Putamen (tissue), 1 donor: Measurements from ENCODE around the gene MAGEB3.
"Not testable (repeated sequence)": the region's sequence is repeated elsewhere in the genome, so short reads cannot be mapped to it uniquely, and the experiment has no call there.

Experiments
- DNase-seq: peaks from one replicate; pipeline ENCODE4 v3.0.0-alpha.2; 2016; ENCODE audit warnings: low spot score

Gene MAGEB3, protein sequence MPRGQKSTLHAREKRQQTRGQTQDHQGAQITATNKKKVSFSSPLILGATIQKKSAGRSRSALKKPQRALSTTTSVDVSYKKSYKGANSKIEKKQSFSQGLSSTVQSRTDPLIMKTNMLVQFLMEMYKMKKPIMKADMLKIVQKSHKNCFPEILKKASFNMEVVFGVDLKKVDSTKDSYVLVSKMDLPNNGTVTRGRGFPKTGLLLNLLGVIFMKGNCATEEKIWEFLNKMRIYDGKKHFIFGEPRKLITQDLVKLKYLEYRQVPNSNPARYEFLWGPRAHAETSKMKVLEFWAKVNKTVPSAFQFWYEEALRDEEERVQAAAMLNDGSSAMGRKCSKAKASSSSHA

DNA sequence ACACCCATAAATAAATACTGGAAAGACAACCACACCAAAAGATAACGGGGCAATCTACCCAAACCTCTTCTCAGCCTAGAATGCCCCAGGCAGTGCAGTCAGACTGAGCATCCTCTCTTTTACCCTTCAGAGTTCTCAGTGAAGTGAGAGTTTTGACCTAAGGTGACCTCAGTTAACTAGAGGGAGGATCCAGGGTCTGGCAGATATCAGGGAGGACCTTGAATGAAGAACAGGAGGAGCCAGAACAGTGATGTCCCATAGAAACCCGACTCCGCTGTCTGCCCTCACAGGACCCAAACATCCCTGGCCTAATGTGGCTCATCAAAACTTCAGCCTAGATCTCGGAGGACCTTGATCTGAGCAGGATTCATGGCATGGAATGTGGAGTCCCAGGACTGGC, at the start of gene MAGEB3:
Gene MAGEB3 (plus strand): TSS at position 263 of the 400 bp plus-strand sequence. CDS start 5,268 bp downstream, outside the sequence.
- DNase-seq: no peak

GRCh38 chrX:30181353-30181752, 49.1 kb upstream of the MAGEB3 start:
- no peak for DNase-seq

DNA sequence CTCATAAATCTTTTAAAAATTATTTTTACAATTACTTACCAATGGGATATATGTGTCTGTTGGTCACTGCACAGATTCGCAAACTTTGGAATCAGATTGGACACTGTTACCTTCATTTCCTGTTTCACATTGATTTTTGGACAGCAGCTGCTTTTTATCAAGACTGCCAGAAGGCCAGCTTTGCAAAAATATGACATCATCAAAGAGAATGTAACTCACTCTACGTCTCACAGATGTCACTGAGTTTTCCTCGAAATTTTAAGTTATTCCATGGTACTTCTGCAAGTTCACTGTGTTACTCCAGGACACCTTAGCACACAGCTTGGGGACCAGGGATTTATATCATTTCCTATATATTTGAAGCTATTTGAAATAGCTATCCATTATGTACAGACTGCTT, 46.9 kb upstream of the MAGEB3 start:
- DNase-seq: no peak

DNA sequence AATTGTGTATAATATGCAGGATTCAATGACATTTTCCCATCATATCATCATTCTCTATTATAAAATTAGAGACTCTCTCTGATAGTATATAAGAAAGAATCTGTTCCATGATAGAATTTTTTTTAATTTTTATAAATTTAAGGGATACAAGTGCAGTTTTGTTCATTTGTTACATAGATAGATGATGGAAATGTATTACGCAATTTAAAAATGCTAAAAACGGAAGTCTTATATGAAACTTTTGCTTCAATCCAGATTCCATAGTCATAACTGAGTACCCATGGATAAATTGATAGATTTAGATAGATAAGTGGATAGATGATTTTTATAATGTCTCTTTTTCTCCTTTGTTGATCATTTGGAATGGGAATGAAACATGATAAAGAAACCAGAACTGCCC, 40.0 kb upstream of the MAGEB3 start:
- no peak for DNase-seq

DNA sequence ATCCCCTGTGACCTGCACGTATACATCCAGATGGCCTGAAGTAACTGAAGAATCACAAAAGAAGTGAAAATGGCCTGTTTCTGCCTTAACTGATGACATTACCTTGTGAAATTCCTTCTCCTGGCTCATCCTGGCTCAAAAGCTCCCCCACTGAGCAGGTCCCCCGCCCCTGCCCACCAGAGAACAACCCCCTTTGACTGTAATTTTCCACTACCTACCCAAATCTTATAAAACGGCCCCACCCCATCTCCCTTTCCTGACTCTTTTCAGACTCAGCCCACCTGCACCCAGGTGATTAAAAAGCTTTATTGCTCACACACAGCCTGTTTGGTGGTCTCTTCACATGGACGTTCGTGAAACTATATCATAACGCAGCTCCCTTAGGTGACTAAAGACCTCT, 36.5 kb upstream of the MAGEB3 start:
- DNase-seq: not testable (repeated sequence)

DNA sequence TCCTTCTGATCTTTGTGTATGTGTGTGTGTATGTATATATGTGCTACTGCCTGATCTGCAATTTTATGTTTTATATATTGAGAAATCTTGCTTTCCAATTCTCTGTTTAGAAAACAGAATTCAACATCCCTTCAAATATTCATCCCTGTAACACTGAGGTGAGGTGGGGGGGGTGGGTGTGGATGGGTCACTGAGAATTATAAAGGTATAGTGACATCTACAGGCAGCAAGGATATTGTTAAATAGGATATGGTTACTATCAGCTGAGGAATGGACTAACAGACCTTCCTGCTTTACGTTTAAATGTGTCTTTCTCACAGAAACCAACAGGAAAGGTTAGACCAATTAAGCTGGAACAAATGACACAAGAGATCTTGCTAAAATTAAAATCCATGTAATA, 34.1 kb upstream of the MAGEB3 start:
- DNase-seq: no peak

DNA sequence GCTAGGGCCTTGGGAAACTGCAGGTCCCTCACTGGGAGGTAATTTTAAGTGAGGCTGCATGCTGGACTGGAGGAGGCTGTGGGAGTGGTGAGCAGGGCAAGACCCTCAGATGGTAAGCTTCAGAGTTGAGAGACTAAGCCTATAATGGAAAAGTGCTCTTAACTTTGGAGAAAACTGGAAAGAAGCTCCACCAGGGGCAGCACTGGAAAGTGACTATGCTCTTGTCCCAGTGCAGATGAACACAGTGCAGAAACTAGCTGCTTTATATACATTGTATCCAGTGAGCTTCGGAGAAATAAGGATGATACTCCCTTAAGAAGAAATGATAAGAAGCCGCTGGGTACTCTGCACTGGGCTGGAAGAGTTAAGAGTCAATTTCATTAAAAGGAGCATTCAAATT, 18.3 kb upstream of the MAGEB3 start:
- DNase-seq: no peak

GRCh38 chrX:30215357-30215843, 15.1 kb upstream of the MAGEB3 start, which contains the start of gene MAGEB2:
Gene MAGEB2, plus strand, starts transcription at chrX:30215563. Its CDS starts 3,018 bp downstream, at chrX:30218581.
- DNase-seq: no peak

DNA sequence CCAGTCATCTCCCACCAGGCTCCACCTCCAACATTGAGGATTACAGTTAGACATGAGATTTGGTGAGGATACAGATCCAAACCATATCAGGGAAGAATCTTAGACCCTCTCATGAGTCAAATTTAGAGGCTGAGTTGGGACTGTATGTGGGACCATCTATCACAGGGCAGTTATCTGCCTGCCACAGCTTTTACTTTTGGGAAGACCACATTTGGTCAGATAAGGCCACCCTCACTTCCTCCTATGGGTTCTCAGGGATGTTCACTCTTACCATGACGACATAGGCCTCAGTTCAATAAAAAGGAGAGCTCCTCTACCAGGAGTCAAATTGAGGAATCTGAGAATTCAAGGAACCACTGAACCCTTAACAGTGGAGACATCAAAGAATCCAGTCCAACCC, 13.0 kb upstream of the MAGEB3 start:
- DNase-seq: no peak

DNA sequence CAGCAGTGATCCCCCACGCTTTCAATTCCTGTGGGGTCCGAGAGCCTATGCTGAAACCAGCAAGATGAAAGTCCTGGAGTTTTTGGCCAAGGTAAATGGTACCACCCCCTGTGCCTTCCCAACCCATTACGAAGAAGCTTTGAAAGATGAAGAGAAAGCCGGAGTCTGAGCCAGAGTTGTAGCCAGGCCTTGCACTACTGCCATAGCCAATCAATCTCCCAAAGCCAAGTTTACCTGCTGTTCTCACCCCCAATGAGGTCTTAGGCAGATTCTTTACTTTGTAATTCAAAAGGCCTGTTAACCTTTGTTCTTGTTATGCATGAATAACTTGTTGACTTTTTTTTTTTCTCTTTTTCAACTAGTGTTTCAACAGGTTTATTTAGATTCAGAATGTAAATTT, 11.1 kb upstream of the MAGEB3 start:
- DNase-seq: no peak

- DNase-seq: no peak
Measured at GRCh38 chrX:30220661-30221060, 9.8 kb upstream of the MAGEB3 start.

DNA sequence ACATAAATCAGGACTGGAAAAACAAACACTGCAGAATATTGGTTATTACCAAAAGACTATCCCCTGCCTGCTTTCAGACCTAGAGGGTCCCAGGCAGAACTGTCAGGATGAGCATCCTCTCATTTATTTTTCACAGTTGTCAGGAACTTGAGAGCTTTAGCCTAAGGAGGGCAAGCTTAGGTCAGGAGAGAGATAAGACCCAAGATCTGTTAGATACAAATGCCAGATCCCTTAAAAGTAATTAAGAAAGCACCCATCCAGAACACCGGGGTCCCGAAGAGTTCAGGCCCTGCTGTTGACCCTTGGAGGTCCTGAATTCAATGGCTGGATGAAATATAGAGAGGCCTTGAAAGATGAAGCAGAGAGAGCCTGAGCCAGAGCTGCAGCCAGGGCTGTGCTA, 5.9 kb upstream of the MAGEB3 start:
- no peak for DNase-seq

- no peak for DNase-seq
Measured at GRCh38 chrX:30228526-30228925, 1.9 kb upstream of the MAGEB3 start.

DNA sequence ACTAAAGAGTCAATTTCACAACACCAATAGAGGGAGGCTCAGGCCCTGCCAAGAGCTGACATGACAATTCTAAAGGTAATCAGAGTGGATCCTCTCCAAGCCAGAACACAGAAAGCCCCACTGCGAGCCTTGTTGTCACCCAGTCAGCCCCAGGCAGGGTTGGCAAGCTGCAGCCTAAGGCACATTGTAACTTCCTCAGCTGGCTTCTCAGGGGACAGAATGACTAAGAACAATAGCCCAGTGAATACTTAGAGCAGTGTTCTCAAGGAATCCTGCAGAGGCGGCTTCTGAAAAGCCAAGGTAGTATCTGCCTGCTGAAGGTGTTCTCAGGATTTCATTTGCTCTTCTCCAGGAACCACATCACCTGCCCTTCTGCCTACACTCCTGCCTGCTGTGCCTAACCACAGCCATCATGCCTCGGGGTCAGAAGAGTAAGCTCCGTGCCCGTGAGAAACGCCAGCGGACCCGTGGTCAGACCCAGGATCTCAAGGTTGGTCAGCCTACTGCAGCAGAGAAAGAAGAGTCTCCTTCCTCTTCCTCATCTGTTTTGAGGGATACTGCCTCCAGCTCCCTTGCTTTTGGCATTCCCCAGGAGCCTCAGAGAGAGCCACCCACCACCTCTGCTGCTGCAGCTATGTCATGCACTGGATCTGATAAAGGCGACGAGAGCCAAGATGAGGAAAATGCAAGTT, 11.4 kb downstream of the MAGEB3 start, which contains the start of gene MAGEB4:
Gene MAGEB4 (plus strand): TSS at position 277 of the 692 bp plus-strand sequence. CDS start 136 bp downstream, at position 413.
- no peak for DNase-seq

DNA sequence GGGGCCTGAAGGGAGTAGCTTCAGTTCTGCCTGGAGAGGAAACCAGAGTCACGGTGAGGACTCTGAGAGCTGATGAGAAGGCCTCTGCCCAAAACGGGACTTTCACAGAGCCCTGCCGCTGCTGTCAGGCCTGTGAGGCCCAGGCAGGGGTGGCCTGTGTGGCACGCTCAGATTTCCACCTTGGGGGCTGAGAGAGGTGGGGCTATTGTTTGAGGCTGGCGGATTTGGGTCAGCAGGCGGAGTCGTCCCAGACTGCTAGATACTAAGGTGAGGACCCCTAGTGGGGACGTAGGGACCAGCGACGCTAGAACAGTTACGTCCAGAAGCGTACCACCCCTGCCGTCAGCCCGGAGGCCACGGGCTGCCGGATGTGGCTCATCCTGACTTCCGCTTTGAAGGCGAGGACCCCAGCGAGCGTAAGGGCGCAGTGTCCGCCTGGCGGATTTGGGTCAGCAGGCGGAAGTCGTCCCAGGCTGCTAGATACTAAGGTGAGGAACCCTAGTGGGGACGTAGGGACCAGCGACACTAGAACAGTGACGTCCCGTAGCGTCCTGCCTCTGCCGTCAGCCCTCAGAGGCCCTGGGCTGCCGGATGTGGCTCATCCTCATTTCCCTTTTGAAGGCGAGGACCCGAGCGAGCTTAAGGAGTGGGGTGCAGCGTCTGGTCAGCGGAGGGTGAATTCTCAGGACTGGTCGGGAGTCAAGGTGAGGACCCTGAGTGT, 16.5 kb downstream of the MAGEB3 start, which contains the start of gene MAGEB1:
Gene MAGEB1 (plus strand): TSS at position 378 of the 721 bp plus-strand sequence. CDS start 3,348 bp downstream, outside the sequence.
- DNase-seq: no peak

GRCh38 chrX:30248854-30249253, 18.4 kb downstream of the MAGEB3 start:
- no peak for DNase-seq

- DNase-seq: no peak
Measured at GRCh38 chrX:30253257-30253656, 22.8 kb downstream of the MAGEB3 start.

GRCh38 chrX:30259927-30260326, 29.5 kb downstream of the MAGEB3 start:
- no peak for DNase-seq

GRCh38 chrX:30261012-30261411, 30.6 kb downstream of the MAGEB3 start:
- no peak for DNase-seq

DNA sequence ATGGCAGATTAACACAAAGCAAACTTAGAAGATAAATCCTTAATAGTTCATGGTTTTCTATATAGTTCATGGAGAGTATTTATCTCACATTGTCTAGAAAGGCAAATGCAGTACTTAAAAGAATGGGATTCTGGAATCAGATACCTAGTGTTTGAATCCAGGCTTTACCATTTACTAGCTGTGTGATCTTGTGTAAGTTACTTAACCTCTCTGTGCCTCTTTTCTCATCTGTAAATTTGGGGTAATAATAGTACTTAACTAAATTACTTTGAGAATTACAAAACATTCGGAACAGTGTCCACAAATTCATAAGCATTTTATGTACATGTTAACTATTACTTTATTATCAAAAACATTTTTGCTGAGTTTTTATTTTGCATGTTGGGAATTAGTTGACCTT, 32.3 kb downstream of the MAGEB3 start:
- DNase-seq: no peak

DNA sequence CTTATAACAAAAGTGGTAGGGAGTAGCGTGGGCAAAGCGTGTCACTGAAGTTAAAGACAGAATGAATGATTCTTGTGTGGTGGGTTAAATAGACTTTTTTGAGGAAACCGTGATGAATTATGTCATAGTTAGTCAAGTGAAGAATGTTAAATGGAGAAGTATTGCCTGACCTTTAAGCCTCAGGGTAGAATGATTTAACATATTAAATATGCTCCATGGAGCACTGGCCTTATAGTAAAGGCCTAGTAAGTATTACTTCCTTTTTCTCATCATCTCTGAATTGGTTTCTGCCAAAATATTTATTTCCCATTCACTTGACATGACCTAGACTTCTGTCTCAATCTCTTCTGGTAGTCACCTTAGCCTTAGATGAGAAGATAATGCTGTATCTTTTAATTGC, 40.2 kb downstream of the MAGEB3 start:
- no peak for DNase-seq

- no peak for DNase-seq
Measured at GRCh38 chrX:30275498-30275897, 45.0 kb downstream of the MAGEB3 start.
